Hepatocyte (in vitro differentiated cells): ENCODE measurements around the gene C19orf47. TPM values are rescaled to one million over a fixed set of nuclear protein-coding genes. Genes with fewer than 3 reads are reported as not detected.

Experiments used
- DNase-seq: peaks from one replicate; pipeline ENCODE4 v3.0.0-alpha.2; 2016; ENCODE audit warnings: low spot score
- H2AFZ ChIP-seq: fragments of 200-600 bp; sonication (generic); 2 replicates; pipeline ENCODE4 v1.6.0; 2016; ENCODE audit warnings: antibody characterized with exemption, mild to moderate bottlenecking
- H3K27ac ChIP-seq: fragments of 200-600 bp; sonication (generic); 2 replicates; pipeline ENCODE4 v1.5.1; 2016; ENCODE audit warnings: mild to moderate bottlenecking
- H3K27me3 ChIP-seq: fragments of 200-600 bp; sonication (generic); 2 replicates; pipeline ENCODE4 v1.6.1; 2016
- H3K36me3 ChIP-seq: fragments of 200-600 bp; sonication (generic); replicated peaks from 2 replicates; pipeline ENCODE4 v1.5.1; 2016; ENCODE audit warnings: low read depth; ENCODE audit not compliant: insufficient read depth
- H3K4me1 ChIP-seq: fragments of 200-600 bp; sonication (generic); 2 replicates; pipeline ENCODE4 v1.5.1; 2016; ENCODE audit warnings: mild to moderate bottlenecking, moderate library complexity; ENCODE audit not compliant: insufficient read depth
- H3K4me2 ChIP-seq: fragments of 200-600 bp; sonication (generic); 2 replicates; pipeline ENCODE4 v1.6.0; 2016
- H3K4me3 ChIP-seq: fragments of 200-600 bp; sonication (generic); 2 replicates; pipeline ENCODE4 v1.5.1; 2016; ENCODE audit warnings: mild to moderate bottlenecking
- H3K79me2 ChIP-seq: fragments of 200-600 bp; sonication (generic); 2 replicates; pipeline ENCODE4 v1.6.0; 2017; ENCODE audit warnings: mild to moderate bottlenecking
- H3K9me2 ChIP-seq: fragments of 200-600 bp; sonication (generic); replicated peaks from 2 replicates; pipeline ENCODE4 v1.6.0; 2017; ENCODE audit warnings: mild to moderate bottlenecking; ENCODE audit not compliant: insufficient read depth
- H3K9me3 ChIP-seq: fragments of 200-600 bp; sonication (generic); 2 replicates; pipeline ENCODE4 v1.5.1; 2016; ENCODE audit warnings: low read depth, mild to moderate bottlenecking
- H4K20me1 ChIP-seq: fragments of 200-600 bp; sonication (generic); 2 replicates; pipeline ENCODE4 v1.6.0; 2016; ENCODE audit warnings: mild to moderate bottlenecking; ENCODE audit not compliant: insufficient read depth, poor library complexity, severe bottlenecking
- EZH2 ChIP-seq: fragments of 200-600 bp; sonication (generic); IDR thresholded peaks from 2 replicates; pipeline ENCODE4 v1.6.1; 2016; ENCODE audit warnings: antibody characterized with exemption, mild to moderate bottlenecking, borderline replicate concordance
- EZH2phosphoT487 ChIP-seq: fragments of 200-600 bp; sonication (generic); IDR thresholded peaks from one replicate; pipeline ENCODE4 v1.6.1; 2018; ENCODE audit warnings: antibody characterized with exemption, mild to moderate bottlenecking, low read depth, moderate library complexity; ENCODE audit not compliant: unreplicated experiment, severe bottlenecking
- WGBS: methylation state at CpG from one replicate; pipeline ENCODE4 v1.1.6; 2016; ENCODE audit warnings: low lambda C conversion rate; ENCODE audit errors: missing lambda C conversion rate; 5-methylcytosine and 5-hydroxymethylcytosine counted together
- polyA plus RNA-seq: library from polyadenylated mRNA; unstranded; fragments of >200 nt; fragmentation: Nextera tagmentation; extraction: Ambion mirVana; gene quantifications from 2 replicates; pipeline ENCODE4 v1.2.1, GENCODE V29; 2016
- total RNA-seq: library from RNA; depleted of rRNA; stranded (reverse); fragments of >200 nt; gene quantifications from 2 replicates; pipeline ENCODE4 v1.2.3, GENCODE V29; 2014
- TF ChIP-seq, protein P1 (sequence below): fragments of 200-600 bp; sonication (generic); IDR thresholded peaks from 2 replicates; pipeline ENCODE4 v1.5.1; 2016; ENCODE audit warnings: antibody characterized with exemption, mild to moderate bottlenecking; ENCODE audit not compliant: poor library complexity

C19orf47 gene
- total and polyA plus RNA-seq, 2 experiments from 2014 or later = 7.4 to 9.8 TPM

- Histone ChIP-seq H3K79me2 (peaks cover 97% of the 10 kb centered on the region), H3K4me1 (peaks cover 55% of the 10 kb centered on the region), H4K20me1 (peaks cover 38% of the 10 kb centered on the region), H3K9me3 (no peaks in the 10 kb centered on the region), H2AFZ (no peak overlapping the region), H3K4me2 (peak overlapping the region; percentile 68), H3K4me3 (no peak overlapping the region), H3K36me3 (no peaks in the 10 kb centered on the region), H3K27me3 (no peaks in the 10 kb centered on the region), H3K9me2 (no peaks in the 10 kb centered on the region), H3K27ac (peak overlapping the region; percentile 89)
- 89% methylated on average over 17 of the region's 17 CpGs for WGBS
- TF ChIP-seq, protein P1, sequence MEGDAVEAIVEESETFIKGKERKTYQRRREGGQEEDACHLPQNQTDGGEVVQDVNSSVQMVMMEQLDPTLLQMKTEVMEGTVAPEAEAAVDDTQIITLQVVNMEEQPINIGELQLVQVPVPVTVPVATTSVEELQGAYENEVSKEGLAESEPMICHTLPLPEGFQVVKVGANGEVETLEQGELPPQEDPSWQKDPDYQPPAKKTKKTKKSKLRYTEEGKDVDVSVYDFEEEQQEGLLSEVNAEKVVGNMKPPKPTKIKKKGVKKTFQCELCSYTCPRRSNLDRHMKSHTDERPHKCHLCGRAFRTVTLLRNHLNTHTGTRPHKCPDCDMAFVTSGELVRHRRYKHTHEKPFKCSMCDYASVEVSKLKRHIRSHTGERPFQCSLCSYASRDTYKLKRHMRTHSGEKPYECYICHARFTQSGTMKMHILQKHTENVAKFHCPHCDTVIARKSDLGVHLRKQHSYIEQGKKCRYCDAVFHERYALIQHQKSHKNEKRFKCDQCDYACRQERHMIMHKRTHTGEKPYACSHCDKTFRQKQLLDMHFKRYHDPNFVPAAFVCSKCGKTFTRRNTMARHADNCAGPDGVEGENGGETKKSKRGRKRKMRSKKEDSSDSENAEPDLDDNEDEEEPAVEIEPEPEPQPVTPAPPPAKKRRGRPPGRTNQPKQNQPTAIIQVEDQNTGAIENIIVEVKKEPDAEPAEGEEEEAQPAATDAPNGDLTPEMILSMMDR = no peak
- TF ChIP-seq EZH2phosphoT487 (no peak), EZH2 (no peak)
- DNase-seq = peak; percentile 4
Measured at GRCh38 chr19:40279761-40280607, 68.2 kb downstream of the C19orf47 start.

DNA sequence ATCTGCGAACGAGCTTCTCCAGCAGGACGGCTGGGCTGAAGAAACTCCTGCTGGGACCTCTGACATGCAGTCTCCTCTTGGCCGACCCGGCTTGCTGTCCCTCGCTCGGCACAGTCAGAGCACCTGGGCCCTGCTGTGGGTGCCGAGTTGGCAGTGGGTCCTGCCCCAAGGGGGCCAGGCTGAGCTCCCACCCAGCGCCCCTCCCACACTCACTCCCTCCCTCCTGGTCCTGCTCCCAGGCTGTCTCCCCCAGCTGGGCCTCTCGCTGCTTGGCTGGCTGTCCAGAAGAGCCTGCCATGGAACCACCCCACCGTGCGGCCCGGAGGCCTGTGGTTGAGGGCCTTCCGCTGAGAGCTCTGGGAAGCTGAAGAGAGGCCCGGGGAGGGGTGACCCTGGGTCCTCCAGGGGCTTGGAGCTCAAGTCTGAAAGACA is 69.1 kb downstream of the C19orf47 start:
- peak overlapping the region; percentile 68 for H3K4me2 ChIP-seq
- H3K27me3 ChIP-seq = no peaks in the 10 kb centered on the region
- H3K4me1 ChIP-seq = peaks cover 55% of the 10 kb centered on the region
- no peak overlapping the region for H2AFZ ChIP-seq
- WGBS = 82% methylated on average over 14 of the region's 15 CpGs
- peaks cover 98% of the 10 kb centered on the region for H3K79me2 ChIP-seq
- no peaks in the 10 kb centered on the region for H3K9me3 ChIP-seq
- DNase-seq = peak; percentile 64
- H3K9me2 ChIP-seq = no peaks in the 10 kb centered on the region
- peak overlapping the region; percentile 89 for H3K27ac ChIP-seq
- H3K36me3 ChIP-seq = no peaks in the 10 kb centered on the region
- no peak overlapping the region for H3K4me3 ChIP-seq
- peaks cover 47% of the 10 kb centered on the region for H4K20me1 ChIP-seq
- TF ChIP-seq, protein P1 = no peak
- no peak for TF ChIP-seq EZH2phosphoT487
- no peak for TF ChIP-seq EZH2

- Histone ChIP-seq H3K4me3 (no peak overlapping the region), H3K27me3 (no peaks in the 10 kb centered on the region), H3K79me2 (peaks cover 98% of the 10 kb centered on the region), H3K9me2 (no peaks in the 10 kb centered on the region), H3K4me1 (peaks cover 52% of the 10 kb centered on the region), H3K4me2 (peak overlapping the region; percentile 68), H2AFZ (no peak overlapping the region), H3K27ac (peak overlapping the region; percentile 89), H4K20me1 (peaks cover 50% of the 10 kb centered on the region), H3K9me3 (no peaks in the 10 kb centered on the region), H3K36me3 (no peaks in the 10 kb centered on the region)
- TF ChIP-seq EZH2 (no peak), EZH2phosphoT487 (no peak)
- no peak for DNase-seq
- WGBS = 89% methylated on average over 16 of the region's 16 CpGs
Measured at GRCh38 chr19:40278361-40279035, 69.7 kb downstream of the C19orf47 start.
